HK-2 (cell line): ENCODE results near the gene TRMT44.
"Not testable (repeated sequence)": the region's sequence is repeated elsewhere in the genome, so short reads cannot be mapped to it uniquely, and the experiment has no call there.

Experiments used
- DNase-seq: peaks from one replicate; pipeline ENCODE4 v3.0.0-alpha.2; 2018; ENCODE audit not compliant: unreplicated experiment

Gene TRMT44

DNA sequence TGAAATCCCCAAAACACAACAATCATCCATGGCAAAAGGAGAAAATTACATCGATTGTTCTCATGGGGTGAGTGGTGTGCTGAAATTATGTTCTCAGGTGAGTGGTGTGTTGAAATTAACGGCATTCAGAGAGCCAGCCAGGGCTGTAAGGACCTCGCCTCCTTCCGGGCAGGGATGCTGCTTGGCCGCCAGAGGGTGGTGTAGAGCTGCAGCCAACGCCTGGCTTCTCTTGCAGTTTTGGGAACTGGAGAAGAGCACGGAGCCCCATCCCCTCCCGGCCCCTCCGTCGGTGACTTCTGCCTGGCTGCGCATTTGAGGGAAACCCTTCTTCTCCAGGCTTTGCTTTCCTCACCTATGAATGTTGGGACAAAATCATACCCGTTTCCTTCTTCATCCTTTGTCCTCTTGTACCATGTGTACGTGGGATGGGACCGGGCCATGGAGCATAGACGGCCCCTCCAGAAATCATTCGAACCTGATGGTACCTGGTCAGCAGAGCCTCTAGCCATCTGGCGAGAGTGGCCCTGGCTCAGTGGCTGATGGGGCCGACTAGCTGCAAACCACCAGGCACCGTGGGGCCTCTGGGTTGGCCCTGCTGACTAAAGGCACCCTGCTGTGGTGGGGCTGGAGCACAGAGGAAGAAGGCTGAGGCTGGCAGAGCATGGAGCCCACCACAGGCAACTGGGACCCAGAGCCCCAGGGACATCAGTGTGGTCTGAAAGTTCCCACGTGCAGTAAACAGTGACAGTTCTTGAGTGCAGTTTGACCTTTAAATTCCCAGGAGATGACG is 28.4 kb downstream of the TRMT44 start:
- peak; percentile 57 for DNase-seq

GRCh38 chr4:8469550-8469949 is 29.0 kb downstream of the TRMT44 start:
- no peak for DNase-seq

DNA sequence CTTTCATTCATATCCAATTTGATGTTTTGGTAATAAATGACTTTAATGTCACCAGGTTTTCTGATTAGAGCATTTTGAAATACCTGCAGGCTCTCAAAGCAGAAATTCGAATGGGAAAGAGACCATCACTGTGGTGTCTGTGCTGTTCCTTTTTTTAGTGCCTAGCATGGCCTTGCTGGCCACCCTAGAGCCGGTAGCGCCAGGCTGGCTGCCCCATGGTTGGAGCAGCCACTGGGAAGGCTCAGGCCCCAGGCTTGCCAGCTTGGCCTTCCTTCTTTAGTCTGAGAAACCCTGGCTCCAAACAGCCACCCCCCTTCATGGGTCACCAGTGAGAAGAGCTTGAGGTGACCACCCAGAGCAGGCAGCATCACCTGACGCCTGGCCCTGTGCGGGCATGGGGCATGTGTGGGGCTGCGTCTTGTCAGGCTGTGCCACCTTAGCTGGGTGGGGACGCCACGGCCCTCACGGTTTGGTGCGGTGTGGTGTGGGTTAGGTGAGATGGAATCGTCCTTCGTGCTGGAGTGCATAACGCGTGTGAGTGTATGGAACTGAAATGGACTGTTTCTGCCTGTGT is 30.0 kb downstream of the TRMT44 start:
- DNase-seq = no peak

DNA sequence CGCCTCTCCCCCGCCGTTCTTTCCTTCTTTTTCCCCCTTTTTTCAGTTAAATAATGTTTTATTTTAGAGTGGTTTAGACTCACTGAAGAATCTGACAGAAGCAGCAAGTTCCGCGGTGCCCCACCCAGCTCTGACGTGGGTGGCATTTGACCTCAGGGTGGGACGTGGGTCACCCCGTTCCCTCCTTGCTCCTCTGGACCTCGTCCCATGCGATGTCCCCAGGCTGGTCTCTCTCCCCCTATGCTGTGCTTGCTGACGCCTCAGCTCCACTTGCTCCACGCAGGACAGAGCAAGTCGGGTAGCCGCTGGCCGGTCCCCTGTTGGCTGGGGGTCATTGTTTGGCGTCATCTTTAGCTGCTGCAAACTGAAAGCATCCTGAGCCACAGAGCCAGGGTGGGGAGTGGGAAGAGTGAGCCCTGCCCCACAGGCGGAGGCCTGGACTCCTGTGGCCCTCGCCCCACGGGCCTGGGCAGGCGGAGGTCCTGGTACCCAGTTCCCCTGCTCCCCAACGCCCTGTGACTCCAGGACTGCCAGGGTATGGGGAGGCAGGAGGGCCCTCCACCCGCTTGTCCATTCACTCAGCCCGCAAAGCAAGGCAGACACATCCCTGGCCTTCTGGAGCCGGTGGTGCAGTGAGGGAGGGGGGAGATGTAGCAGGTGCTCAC is 30.8 kb downstream of the TRMT44 start:
- no peak for DNase-seq

DNA sequence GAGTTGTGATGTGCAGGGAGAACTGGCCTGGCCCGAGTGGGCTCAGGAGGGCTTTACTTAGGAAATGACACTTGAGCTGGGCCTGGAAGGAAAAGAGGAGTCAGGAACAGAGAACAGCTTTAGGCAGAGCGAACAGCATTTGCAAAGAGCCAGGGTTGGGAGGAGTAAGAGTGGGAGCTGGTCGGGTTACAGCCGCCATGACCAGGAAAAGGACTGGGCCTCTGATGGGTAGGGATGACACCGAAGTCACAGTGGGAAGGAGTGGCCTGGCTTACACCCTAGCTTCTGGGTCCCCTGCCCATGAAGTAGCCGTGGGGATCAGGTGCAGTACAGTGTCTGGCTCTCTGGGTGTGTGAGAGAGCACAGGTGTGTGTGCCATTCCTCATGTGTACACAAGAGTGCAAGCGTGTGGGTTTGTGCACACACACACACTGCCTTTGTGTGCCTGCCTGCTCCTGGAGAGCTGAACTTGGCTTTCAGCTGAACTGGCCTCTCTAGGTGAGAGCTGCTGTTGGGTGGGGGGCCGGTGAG is 31.6 kb downstream of the TRMT44 start:
- no peak for DNase-seq

- no peak for DNase-seq
Measured at GRCh38 chr4:8472689-8473197, 32.2 kb downstream of the TRMT44 start.

GRCh38 chr4:8473198-8473919 is 32.8 kb downstream of the TRMT44 start:
- no peak for DNase-seq

GRCh38 chr4:8473920-8474590 is 33.5 kb downstream of the TRMT44 start:
- DNase-seq = no peak

DNA sequence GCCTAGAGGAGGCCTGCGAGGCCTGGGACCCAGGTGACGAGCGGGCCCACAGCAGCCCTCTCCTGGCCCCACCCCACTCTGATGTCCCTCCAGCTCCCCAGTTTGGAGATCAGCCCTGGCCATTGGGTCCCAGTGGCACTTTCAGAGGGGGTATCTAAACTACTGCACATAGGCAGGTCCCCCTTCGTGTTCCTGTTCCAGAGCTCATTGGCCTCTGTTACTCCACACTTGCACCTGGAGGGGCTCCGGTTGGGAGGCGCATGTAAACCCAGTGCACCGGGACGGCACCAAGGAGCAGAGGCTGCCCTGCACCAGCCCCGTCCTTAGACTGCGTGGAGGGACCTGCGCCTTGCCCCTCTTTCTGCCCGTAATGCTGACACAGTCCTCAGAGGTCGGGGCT is 34.3 kb downstream of the TRMT44 start:
- DNase-seq = no peak

DNA sequence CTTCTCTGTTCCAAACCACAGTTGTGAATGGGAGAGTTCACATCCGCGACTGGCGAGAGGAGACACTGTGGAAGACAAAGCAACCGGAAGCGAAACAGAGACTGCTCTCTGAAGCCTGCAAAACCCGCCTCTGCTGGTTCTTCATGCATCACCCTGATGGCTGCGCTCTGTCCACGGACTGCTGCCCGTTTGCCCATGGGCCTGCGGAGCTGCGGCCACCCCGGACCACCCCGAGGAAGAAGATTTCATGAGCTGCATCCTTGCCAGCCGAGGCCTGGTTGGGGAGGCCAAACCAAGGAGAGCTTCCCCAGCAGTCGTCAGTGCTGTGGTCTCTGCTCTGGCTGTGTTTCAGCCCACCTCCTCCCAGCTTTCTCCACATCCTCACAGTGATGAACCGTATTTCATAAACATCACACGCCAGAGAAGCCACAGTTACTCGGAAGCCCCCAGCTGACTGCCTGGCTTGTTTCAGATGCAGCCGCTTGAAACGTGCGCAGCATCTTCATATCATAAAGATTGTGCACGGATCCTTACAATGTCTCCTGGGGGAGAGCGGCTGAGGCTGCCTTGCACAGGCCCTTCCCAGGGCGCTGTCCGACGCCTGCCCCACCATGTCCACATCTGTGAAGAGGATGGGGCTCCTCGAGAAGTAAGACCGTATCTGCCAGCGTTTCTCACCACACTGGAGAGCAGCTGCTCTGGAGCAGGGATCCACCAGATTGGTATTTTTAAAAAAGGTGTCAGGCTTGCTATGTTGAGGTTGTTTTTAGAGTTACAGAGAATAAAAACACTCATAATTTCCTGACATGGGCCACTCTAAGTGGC is 35.4 kb downstream of the TRMT44 start:
- no peak for DNase-seq

- no peak for DNase-seq
Measured at GRCh38 chr4:8477095-8477635, 36.6 kb downstream of the TRMT44 start.

DNA sequence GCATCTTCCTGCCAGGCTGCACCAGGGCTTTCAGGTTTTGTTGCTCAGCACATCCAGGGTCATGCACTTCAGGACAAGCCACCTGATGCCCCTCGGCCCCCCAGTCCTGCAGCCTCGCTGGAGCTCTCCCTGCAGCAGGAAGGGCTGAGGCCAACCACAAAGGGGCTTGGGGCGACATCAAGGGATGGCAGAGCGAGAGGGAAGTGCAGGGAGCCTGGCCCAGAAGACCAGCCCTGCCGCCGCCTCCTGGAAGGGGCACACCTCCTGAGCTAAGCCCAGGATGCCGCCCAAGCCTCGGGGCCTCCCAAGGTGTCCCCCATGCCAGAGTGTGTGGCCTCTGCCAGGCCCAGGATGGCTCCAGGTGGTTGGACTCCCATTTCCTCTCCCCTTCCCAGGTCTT is 37.1 kb downstream of the TRMT44 start:
- DNase-seq = no peak

DNA sequence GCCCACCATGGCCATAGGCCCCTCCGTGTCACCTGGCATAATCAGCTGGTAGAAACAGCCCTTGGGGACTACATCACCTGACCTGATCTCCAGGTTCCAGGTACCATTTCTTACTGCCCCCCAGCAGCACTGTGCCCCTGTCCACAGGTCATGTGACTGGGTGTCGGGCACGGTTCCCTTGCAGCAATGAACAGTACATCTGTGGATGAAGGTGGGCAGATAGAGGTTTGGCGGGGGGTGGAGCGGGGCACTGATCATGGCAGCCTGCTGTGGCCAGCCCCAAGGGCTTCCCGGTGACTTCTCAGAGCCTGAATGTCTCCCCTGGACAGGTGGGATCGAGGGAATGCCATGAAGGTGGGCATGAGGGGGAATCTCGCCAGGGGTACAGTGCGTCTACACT is 37.8 kb downstream of the TRMT44 start:
- DNase-seq = no peak

DNA sequence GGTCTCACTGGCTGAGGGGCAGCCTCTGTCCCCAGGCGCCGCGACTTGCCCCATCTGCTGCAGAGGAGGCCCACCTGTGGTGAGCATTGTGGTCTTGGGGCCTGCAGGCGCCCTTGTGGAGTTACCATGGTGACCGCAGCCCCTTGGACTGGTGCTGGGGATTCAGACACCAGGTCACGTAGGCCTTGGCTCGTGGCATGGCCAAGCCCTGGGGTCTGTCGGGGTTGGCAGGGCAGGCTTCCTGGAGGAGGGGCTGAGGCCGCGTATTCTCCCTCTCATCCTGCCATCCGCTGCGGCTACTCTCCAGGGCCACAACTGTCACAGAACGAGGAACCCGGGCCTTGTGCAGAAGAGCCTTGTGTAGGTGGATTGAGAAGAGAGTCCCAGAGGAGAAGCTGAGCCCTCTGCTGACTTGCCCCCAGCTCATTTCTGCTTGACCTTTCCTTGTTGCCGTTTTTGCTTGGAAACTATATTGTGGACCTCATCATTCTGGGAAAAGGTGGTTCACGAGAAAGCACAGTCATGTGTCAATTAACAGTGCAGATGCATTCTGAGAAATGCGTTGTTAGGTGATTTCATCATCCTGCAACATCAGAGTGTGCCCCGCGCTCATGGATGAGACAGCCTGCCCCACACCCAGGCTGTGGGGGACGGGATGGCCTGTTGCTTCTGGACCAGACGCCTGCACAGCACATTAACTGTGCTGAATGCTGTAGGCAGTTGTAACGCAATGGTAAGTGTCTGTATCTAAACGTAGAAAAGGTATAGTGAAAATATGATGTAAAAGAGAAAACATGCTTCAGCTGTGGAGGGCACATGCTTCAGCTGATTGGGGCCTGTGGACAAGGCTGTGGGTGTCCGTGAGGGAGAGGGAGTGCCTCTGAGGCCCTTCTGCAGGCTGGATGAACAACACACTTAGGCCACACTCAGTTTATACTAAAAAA is 38.5 kb downstream of the TRMT44 start:
- no peak for DNase-seq

GRCh38 chr4:8480221-8480620 is 39.6 kb downstream of the TRMT44 start:
- no peak for DNase-seq

DNA sequence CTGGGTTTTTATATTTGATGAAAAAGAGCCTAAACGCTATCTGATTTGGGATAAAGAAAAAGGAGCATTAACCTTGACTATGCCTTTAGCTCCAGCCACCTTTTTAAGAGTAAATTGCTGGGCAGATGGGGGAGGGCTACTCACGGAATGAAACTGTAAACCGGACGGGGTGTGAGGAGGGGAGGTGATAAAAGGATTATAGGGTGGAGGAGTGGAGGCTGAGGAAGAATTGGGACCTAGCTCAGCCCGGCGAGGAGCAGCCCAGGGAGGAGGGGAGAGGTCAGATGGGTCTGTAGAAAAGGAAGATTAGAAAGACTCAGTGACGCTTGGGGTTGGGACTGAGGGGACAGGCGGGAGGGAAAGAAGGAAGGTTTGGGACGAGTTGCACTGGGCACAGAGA is 46.1 kb downstream of the TRMT44 start:
- DNase-seq = not testable (repeated sequence)

GRCh38 chr4:8488791-8489369 is 48.3 kb downstream of the TRMT44 start:
- no peak for DNase-seq

GRCh38 chr4:8491478-8491877 is 50.9 kb downstream of the TRMT44 start:
- DNase-seq = not testable (repeated sequence)

DNA sequence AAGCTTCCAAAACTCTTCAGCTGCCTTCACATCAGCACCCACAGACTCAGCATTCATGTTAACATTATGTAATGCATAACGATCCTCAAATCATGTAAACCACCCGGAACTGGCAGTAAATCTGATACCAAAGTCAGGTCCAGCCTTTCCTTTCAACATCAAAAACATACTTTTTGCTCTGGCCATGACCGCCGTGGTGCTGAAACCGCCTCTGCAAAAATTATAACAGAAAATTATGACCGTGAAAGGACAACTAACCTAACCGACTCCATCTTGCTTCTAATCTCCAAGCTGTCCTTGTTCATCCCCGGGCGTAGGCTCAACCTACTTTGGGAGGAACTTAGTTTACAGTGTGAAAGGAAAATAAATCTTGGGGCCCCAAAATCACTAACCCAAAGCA is 51.6 kb downstream of the TRMT44 start:
- no peak for DNase-seq
